Measurements from ENCODE around the gene ARHGEF1.
"Not testable (repeated sequence)": the region's sequence is repeated elsewhere in the genome, so short reads cannot be mapped to it uniquely, and the experiment has no call there.

The ARHGEF1 gene

GRCh38 chr19:41862445-41862986 is 20.5 kb upstream of the ARHGEF1 start:
- no peak for DNase-seq (ENCODE audit: low read depth in 3 of 3, low spot score in 1 of 3)

- no peak for DNase-seq (ENCODE audit: low read depth in 3 of 3, low spot score in 1 of 3)
Observed at GRCh38 chr19:41863209-41863931, 19.6 kb upstream of the ARHGEF1 start.

GRCh38 chr19:41864374-41864773 is 18.6 kb upstream of the ARHGEF1 start:
- no peak for DNase-seq (ENCODE audit: low read depth in 3 of 3, low spot score in 1 of 3)

- DNase-seq (ENCODE audit: low read depth in 3 of 3, low spot score in 1 of 3): no peak
Observed at GRCh38 chr19:41866284-41866683, 16.7 kb upstream of the ARHGEF1 start.

GRCh38 chr19:41868120-41868988 is 14.6 kb upstream of the ARHGEF1 start:
- DNase-seq (ENCODE audit: low read depth in 3 of 3, low spot score in 1 of 3): no peak

- DNase-seq (ENCODE audit: low read depth in 3 of 3, low spot score in 1 of 3): no peak
Observed at GRCh38 chr19:41868989-41869300, 14.0 kb upstream of the ARHGEF1 start.

- no peak for DNase-seq (ENCODE audit: low read depth in 3 of 3, low spot score in 1 of 3)
Observed at GRCh38 chr19:41869374-41869955, 13.5 kb upstream of the ARHGEF1 start.

GRCh38 chr19:41870401-41870873 is 12.5 kb upstream of the ARHGEF1 start:
- DNase-seq (ENCODE audit: low read depth in 3 of 3, low spot score in 1 of 3): no peak

- DNase-seq (ENCODE audit: low read depth in 3 of 3, low spot score in 1 of 3): peak in 1 of 3 donors; percentile 34
Observed at GRCh38 chr19:41871573-41872383, 11.2 kb upstream of the ARHGEF1 start.

- DNase-seq (ENCODE audit: low read depth in 3 of 3, low spot score in 1 of 3): no peak
Observed at GRCh38 chr19:41872384-41872774, 10.6 kb upstream of the ARHGEF1 start.

GRCh38 chr19:41872775-41873647 is 10.0 kb upstream of the ARHGEF1 start:
- DNase-seq (ENCODE audit: low read depth in 3 of 3, low spot score in 1 of 3): peak in 1 of 3 donors; percentile 57

- not testable (repeated sequence) for DNase-seq (ENCODE audit: low read depth in 3 of 3, low spot score in 1 of 3)
Observed at GRCh38 chr19:41875973-41876372, 7.0 kb upstream of the ARHGEF1 start.

GRCh38 chr19:41876847-41877832 is 5.8 kb upstream of the ARHGEF1 start, which contains the start of gene CD79A:
Gene CD79A (plus strand): TSS chr19:41877279. CDS start chr19:41877305, 26 bp downstream.
- DNase-seq (ENCODE audit: low read depth in 3 of 3, low spot score in 1 of 3): no peak

GRCh38 chr19:41877916-41878905 is 4.8 kb upstream of the ARHGEF1 start:
- no peak for DNase-seq (ENCODE audit: low read depth in 3 of 3, low spot score in 1 of 3)

GRCh38 chr19:41879080-41879479 is 3.9 kb upstream of the ARHGEF1 start:
- DNase-seq (ENCODE audit: low read depth in 3 of 3, low spot score in 1 of 3): no peak

GRCh38 chr19:41879670-41880328 is 3.2 kb upstream of the ARHGEF1 start:
- DNase-seq (ENCODE audit: low read depth in 3 of 3, low spot score in 1 of 3): no peak

GRCh38 chr19:41880329-41880708 is 2.7 kb upstream of the ARHGEF1 start:
- no peak for DNase-seq (ENCODE audit: low read depth in 3 of 3, low spot score in 1 of 3)
